ENCODE results near the gene PRIM2.
"Not testable (repeated sequence)": the region's sequence is repeated elsewhere in the genome, so short reads cannot be mapped to it uniquely, and the experiment has no call there.

Gene PRIM2

DNA sequence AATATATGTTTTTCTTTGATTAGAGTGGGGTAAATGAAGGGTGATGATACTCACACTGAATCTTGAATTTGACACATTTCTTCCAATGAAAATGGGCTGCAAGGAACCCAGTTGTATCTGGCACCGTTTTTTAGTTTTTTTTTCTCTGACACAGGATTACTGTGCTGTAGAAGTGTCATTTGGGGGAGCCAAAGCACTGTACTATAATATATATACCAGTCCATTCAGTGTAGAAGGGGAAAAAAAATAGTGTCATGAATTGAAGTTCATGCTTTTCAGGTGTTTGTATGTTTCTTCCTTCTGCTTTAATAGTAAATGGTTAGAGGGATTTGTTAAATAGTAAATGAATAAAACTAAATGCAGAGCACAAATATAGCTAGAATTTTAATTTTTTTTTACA, 35.2 kb downstream of the PRIM2 start:
- H3F3A ChIP-seq (ENCODE audit: insufficient read depth); H3K4me3 ChIP-seq (ENCODE audit: insufficient read depth, low read length, poor library complexity, severe bottlenecking): not testable (repeated sequence)
- H3K79me2 ChIP-seq (ENCODE audit: insufficient read depth, low read length) = peaks cover 39% of the 10 kb centered on the region

GRCh38 chr6:57358319-57358718, 40.9 kb downstream of the PRIM2 start:
- H3K4me2 ChIP-seq (ENCODE audit: low read depth, low read length, poor library complexity, severe bottlenecking); H2AFZ ChIP-seq (ENCODE audit: low read depth, low read length, severe bottlenecking); H3K4me3 ChIP-seq (ENCODE audit: insufficient read depth, low read length, poor library complexity, severe bottlenecking); H3K27me3 ChIP-seq (ENCODE audit: low read length); H3K9me3 ChIP-seq (ENCODE audit: insufficient read depth, low read length); H3F3A ChIP-seq (ENCODE audit: insufficient read depth); H3K9ac ChIP-seq (ENCODE audit: low read length); H3K9me2 ChIP-seq (replicated peaks; ENCODE audit: insufficient read depth, low read length); H3K27ac ChIP-seq (ENCODE audit: low read depth, low read length); H3K36me3 ChIP-seq (ENCODE audit: low read length); H4K20me1 ChIP-seq (ENCODE audit: low read depth, low read length): not testable (repeated sequence)
- H3K79me2 ChIP-seq (ENCODE audit: insufficient read depth, low read length) = peaks cover 24% of the 10 kb centered on the region

More for the DNA sequence above, 35.2 kb downstream of the PRIM2 start:
- not testable (repeated sequence) for H3K27me3 ChIP-seq (ENCODE audit: low read length); H3K27ac ChIP-seq (ENCODE audit: low read depth, low read length); H3K9me2 ChIP-seq (replicated peaks; ENCODE audit: insufficient read depth, low read length); H3K9me3 ChIP-seq (ENCODE audit: insufficient read depth, low read length); H2AFZ ChIP-seq (ENCODE audit: low read depth, low read length, severe bottlenecking); H4K20me1 ChIP-seq (ENCODE audit: low read depth, low read length); H3K9ac ChIP-seq (ENCODE audit: low read length); H3K4me2 ChIP-seq (ENCODE audit: low read depth, low read length, poor library complexity, severe bottlenecking); H3K36me3 ChIP-seq (ENCODE audit: low read length)

DNA sequence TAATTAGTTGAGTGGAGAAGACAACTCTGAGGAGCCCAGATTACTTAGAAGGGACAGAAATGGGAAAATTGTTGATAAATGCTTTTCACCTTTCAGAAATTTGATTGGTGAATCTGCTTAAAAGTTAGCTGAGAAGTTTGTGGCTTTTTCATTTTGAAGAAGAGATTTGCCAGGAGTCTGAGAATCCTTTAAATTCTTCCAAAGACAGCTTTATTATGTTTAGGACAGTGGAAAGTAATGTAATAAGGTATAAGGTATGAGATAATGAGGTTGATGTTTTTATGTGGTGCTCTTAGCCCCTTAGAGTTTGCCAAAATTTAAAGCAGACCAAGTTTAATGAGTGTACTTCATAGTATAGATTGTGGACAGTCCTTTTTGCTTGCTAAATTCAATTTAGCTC, 42.3 kb downstream of the PRIM2 start:
- not testable (repeated sequence) for H3K36me3 ChIP-seq (ENCODE audit: low read length); H4K20me1 ChIP-seq (ENCODE audit: low read depth, low read length); H3K4me3 ChIP-seq (ENCODE audit: insufficient read depth, low read length, poor library complexity, severe bottlenecking); H3K27me3 ChIP-seq (ENCODE audit: low read length); H3K9me3 ChIP-seq (ENCODE audit: insufficient read depth, low read length); H3K9ac ChIP-seq (ENCODE audit: low read length); H3K9me2 ChIP-seq (replicated peaks; ENCODE audit: insufficient read depth, low read length); H3K27ac ChIP-seq (ENCODE audit: low read depth, low read length); H2AFZ ChIP-seq (ENCODE audit: low read depth, low read length, severe bottlenecking); H3K4me2 ChIP-seq (ENCODE audit: low read depth, low read length, poor library complexity, severe bottlenecking); H3F3A ChIP-seq (ENCODE audit: insufficient read depth)
- H3K79me2 ChIP-seq (ENCODE audit: insufficient read depth, low read length) = peaks cover 12% of the 10 kb centered on the region

DNA sequence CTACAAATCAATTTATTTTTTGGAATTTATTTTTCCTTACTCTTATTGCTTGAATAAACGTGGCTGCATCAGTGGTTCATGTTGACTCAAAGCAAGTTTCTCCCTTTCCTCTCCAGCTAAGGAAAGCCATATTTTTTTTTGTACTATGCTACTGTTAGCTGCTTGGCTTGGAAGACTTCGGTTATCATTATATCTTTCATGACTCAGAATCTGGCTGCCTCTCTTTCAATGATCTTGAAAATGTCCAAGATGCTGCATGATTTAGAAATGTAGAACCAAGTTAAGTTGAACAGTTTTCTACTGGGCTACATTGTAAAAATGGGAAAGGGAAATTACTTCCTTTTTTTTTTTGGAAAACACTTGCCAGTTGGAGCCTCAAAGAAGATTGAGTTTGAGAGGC, 44.9 kb downstream of the PRIM2 start:
- not testable (repeated sequence) for H3K4me2 ChIP-seq (ENCODE audit: low read depth, low read length, poor library complexity, severe bottlenecking); H3K9ac ChIP-seq (ENCODE audit: low read length); H3F3A ChIP-seq (ENCODE audit: insufficient read depth); H3K27ac ChIP-seq (ENCODE audit: low read depth, low read length); H3K9me3 ChIP-seq (ENCODE audit: insufficient read depth, low read length); H4K20me1 ChIP-seq (ENCODE audit: low read depth, low read length); H3K9me2 ChIP-seq (replicated peaks; ENCODE audit: insufficient read depth, low read length); H3K36me3 ChIP-seq (ENCODE audit: low read length); H2AFZ ChIP-seq (ENCODE audit: low read depth, low read length, severe bottlenecking); H3K27me3 ChIP-seq (ENCODE audit: low read length); H3K4me3 ChIP-seq (ENCODE audit: insufficient read depth, low read length, poor library complexity, severe bottlenecking)
- peaks cover 14% of the 10 kb centered on the region for H3K79me2 ChIP-seq (ENCODE audit: insufficient read depth, low read length)

GRCh38 chr6:57365076-57365583, 47.7 kb downstream of the PRIM2 start:
- H3K9me2 ChIP-seq (replicated peaks; ENCODE audit: insufficient read depth, low read length); H3K27ac ChIP-seq (ENCODE audit: low read depth, low read length); H4K20me1 ChIP-seq (ENCODE audit: low read depth, low read length); H3K27me3 ChIP-seq (ENCODE audit: low read length); H3K9me3 ChIP-seq (ENCODE audit: insufficient read depth, low read length); H2AFZ ChIP-seq (ENCODE audit: low read depth, low read length, severe bottlenecking); H3K36me3 ChIP-seq (ENCODE audit: low read length); H3F3A ChIP-seq (ENCODE audit: insufficient read depth); H3K79me2 ChIP-seq (ENCODE audit: insufficient read depth, low read length); H3K4me2 ChIP-seq (ENCODE audit: low read depth, low read length, poor library complexity, severe bottlenecking); H3K9ac ChIP-seq (ENCODE audit: low read length); H3K4me3 ChIP-seq (ENCODE audit: insufficient read depth, low read length, poor library complexity, severe bottlenecking): not testable (repeated sequence)

DNA sequence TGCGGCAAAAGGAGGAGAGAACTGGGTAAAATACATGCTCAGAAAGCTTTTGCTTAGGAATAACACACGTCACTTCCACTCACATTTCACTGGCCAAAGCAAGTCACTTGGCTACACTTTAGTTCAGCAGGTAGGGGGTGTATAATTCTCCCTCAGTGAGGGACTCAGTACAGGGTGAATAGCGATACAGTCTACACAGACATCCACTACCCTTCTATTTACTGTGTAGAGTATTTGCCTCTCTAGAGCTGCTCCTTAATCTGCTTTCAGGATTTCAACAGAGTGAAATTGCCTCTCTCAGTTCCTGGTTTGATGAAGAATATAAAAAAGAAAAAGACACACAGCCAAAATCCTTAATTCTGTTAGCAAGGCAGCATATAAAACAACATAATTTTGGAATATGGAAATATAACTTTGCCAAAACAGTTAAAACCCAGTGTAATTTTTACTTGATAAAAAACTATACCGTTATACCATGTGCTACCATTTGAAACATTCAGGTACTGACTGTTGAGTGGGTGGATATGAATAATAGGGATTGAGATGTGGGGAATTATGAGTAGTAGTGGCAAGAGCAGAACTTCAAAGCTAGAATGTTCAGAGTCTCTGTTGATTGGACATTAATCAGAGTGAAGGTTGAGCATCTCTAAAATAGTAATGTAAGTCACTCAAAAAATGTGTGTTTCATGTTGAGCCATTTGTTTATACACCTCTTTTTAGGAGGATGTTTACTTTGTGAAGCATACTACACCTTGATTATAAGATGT, 51.7 kb downstream of the PRIM2 start:
- H3K27me3 ChIP-seq (ENCODE audit: low read length); H3K9me3 ChIP-seq (ENCODE audit: insufficient read depth, low read length); H3K4me2 ChIP-seq (ENCODE audit: low read depth, low read length, poor library complexity, severe bottlenecking); H3K36me3 ChIP-seq (ENCODE audit: low read length); H3K9me2 ChIP-seq (replicated peaks; ENCODE audit: insufficient read depth, low read length); H3K9ac ChIP-seq (ENCODE audit: low read length); H3F3A ChIP-seq (ENCODE audit: insufficient read depth); H2AFZ ChIP-seq (ENCODE audit: low read depth, low read length, severe bottlenecking); H3K4me3 ChIP-seq (ENCODE audit: insufficient read depth, low read length, poor library complexity, severe bottlenecking); H3K27ac ChIP-seq (ENCODE audit: low read depth, low read length); H4K20me1 ChIP-seq (ENCODE audit: low read depth, low read length): not testable (repeated sequence)
- peaks cover 13% of the 10 kb centered on the region; the same call in 1 of the 2 replicates for H3K79me2 ChIP-seq (ENCODE audit: insufficient read depth, low read length)

GRCh38 chr6:57371779-57372178, 54.3 kb downstream of the PRIM2 start:
- H3F3A ChIP-seq (ENCODE audit: insufficient read depth); H2AFZ ChIP-seq (ENCODE audit: low read depth, low read length, severe bottlenecking); H3K9me3 ChIP-seq (ENCODE audit: insufficient read depth, low read length); H3K9me2 ChIP-seq (replicated peaks; ENCODE audit: insufficient read depth, low read length); H3K27ac ChIP-seq (ENCODE audit: low read depth, low read length); H3K36me3 ChIP-seq (ENCODE audit: low read length); H4K20me1 ChIP-seq (ENCODE audit: low read depth, low read length); H3K4me2 ChIP-seq (ENCODE audit: low read depth, low read length, poor library complexity, severe bottlenecking); H3K4me3 ChIP-seq (ENCODE audit: insufficient read depth, low read length, poor library complexity, severe bottlenecking); H3K9ac ChIP-seq (ENCODE audit: low read length); H3K27me3 ChIP-seq (ENCODE audit: low read length): not testable (repeated sequence)
- H3K79me2 ChIP-seq (ENCODE audit: insufficient read depth, low read length) = peaks cover 21% of the 10 kb centered on the region; the same call in 1 of the 2 replicates

- H3K4me3 ChIP-seq (ENCODE audit: insufficient read depth, low read length, poor library complexity, severe bottlenecking); H4K20me1 ChIP-seq (ENCODE audit: low read depth, low read length); H2AFZ ChIP-seq (ENCODE audit: low read depth, low read length, severe bottlenecking); H3K27me3 ChIP-seq (ENCODE audit: low read length); H3K4me2 ChIP-seq (ENCODE audit: low read depth, low read length, poor library complexity, severe bottlenecking); H3K9ac ChIP-seq (ENCODE audit: low read length); H3K27ac ChIP-seq (ENCODE audit: low read depth, low read length); H3K9me3 ChIP-seq (ENCODE audit: insufficient read depth, low read length); H3F3A ChIP-seq (ENCODE audit: insufficient read depth); H3K36me3 ChIP-seq (ENCODE audit: low read length); H3K9me2 ChIP-seq (replicated peaks; ENCODE audit: insufficient read depth, low read length): not testable (repeated sequence)
- H3K79me2 ChIP-seq (ENCODE audit: insufficient read depth, low read length) = peaks cover 30% of the 10 kb centered on the region; the same call in 1 of the 2 replicates
Measured at GRCh38 chr6:57374764-57375163, 57.3 kb downstream of the PRIM2 start.
